Amniotic stem cell (primary cell): ENCODE results near the gene MALRD1.
"Not testable (repeated sequence)": the region's sequence is repeated elsewhere in the genome, so short reads cannot be mapped to it uniquely, and the experiment has no call there.

Experiments used
- DNase-seq: peaks from one replicate; lab custom pipeline; 2025; lab: John Stamatoyannopoulos, UW

Gene MALRD1

DNA sequence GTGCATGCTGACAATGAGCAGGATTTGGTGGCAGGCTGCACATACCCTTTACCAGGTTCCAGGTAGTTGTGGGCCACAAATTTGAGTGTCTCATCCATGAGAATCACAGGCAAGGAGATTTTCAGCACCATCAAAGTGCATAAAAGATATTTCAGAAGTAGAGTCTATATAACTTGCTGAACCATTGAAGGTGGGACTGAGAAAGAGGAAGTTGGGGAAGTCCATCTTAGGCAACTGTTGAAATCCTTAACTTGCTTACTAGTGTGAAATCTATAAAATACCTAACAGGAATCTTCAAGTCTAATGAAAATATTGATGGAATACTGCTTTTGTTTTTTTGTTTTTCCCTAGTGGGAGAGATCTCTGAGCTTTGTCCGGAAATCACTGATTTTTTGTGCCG lies 442.6 kb downstream of the MALRD1 start:
- no peak for DNase-seq

DNA sequence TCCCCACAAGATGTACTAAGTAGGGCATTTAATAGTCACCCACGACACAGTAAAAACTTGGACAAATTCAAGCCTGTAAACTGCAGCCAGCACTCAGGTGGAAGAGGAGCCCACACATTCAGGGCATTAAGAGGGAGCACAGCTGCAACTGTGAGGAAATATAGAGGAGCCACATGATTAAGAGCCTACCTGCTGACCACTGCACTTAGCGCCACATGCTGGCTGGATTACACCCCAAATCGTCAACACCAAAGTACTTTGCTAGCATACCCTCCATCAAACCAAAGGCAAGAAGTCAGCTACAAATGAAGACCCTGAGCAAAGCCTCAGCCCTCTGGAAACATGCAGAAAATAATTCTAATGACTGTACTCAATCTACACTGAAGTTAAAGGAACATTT lies 445.3 kb downstream of the MALRD1 start:
- DNase-seq: no peak

DNA sequence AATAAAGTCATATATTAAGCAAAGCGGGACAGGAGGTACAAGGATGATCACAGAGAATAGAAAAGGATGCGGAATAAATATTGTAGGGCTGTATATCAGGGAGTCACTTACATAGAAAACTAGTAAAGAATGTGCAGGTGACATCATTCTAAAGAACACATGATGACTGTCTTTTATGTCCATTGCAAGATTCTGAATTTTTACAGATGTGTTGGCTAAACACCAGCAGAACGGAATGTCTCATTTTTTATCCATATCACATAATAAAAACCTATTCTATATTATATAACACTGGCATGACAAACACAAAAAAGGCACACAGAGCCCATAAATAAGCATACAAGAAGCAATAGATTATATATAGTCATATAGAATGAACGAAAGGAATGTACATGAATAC lies 448.4 kb downstream of the MALRD1 start:
- no peak for DNase-seq

DNA sequence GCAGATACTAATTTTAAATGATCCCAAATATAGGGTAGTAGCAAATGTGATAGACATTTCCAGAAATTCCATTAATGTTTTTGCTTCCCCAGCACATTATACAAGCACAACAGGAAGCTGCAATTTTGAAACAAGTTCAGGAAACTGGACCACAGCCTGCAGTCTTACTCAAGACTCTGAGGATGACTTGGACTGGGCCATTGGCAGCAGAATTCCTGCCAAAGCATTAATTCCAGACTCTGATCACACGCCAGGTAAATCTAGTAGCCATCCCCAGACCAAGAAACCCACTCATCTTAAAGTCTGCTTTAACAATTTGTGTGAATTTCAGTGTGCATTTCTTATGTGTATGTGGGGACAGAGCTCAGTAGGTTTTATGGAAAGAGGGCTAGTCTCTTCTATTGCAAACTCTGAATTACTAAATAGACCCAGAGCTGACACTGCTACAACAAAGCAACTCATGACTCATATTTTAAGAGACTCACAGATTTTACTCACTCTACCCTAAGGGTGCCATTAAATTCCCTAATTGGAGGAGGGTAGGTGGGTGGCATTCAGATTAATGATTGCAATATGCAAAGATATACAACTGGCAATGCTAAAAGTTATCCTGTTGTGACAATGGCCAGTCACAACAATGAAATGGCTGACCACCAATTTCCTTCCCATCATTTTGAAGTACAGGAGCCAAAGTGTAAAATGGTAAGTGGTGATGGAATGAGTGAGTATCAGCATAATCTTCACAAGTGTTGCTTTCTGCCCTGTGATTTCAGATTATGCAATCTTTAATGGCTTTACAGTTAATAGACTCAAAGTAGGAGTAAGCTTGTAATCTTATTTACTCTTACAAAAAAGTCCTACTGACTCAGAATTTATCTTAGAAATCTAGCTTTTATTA lies 450.0 kb downstream of the MALRD1 start:
- no peak for DNase-seq

DNA sequence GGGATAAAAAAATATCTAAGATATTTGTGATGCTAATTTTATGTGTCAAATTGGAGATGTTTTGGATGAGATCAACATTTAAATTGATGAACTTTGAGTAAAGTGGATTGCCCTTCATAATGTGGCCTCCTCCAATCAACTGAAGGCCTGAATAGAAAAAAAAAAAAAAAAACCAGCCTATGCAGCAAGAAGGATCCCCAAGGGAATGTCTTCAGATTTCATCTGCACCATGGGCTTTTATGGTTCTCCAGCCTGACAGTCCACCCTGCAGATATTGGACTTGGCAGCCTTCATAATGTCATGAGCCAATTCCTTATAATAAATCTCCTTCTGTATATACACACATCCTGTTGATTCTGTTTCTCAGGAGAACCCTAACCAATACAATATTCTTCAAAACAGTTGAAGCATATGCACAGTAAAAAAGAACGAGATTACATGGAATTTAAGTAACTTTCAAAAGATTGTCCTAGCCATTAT lies 450.7 kb downstream of the MALRD1 start:
- no peak for DNase-seq

DNA sequence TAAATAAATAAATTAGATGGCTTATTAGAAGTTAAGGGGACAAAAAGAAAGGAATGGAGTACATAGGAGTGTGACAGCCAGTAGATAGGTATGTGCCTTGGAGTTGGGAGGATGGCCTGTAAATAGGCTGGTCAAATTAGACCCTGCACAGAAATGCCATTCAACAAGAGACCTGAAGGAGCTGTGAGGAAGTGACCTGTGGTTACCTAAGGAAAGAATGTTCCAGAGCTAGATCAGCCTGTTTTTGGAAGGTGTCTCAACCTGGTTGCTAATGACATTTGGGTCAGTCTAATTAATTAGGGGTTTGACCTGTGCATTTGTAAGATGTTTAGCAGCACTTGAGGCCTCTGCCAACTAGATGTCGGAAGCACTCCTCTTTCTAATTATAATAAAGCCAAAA lies 452.4 kb downstream of the MALRD1 start:
- DNase-seq: no peak

DNA sequence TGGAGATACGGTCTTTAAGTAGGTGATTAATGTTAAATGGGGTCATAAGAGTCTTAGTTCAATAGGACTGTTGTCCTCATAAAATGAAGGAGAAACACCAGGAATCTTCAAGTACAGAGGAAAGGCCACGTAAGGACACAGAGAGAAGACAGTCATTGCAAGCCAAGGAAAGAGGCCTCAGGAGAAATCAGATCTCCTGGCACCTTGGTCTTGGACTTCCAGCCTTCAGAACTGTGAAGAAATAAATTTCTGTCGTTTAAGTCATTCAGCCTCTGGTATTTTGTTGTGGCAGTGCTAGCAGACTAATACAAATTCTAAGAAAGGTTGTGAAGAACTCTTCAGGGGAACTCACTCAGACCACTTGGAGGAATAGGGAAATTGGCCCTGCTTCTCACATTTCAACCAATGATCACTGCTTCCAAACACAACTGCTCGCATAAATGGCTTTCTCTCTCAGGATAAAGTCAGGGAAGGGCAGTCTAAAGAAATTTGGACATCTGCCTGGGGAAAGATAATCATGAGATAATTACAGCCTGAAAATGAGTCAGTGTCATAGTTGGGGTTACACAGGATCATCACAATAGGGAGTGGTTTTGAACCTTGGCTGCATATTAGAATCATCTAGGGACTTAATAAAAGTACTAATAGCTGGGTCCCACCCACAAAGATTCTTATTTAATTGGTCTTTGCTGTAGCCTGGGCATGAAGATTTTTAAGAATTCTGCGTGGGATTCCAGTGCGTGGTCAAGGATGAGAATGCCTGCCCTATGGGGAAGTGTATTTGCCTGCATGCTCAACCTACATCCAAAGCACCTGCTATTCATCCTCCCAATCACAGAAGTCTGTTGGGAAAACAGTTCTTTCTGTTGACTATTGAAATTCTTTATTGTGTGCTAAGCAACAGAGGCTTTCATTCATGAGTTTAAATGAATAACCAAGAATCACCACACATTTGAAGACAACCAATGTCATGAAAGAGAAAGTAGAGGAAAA lies 457.0 kb downstream of the MALRD1 start:
- DNase-seq: no peak

DNA sequence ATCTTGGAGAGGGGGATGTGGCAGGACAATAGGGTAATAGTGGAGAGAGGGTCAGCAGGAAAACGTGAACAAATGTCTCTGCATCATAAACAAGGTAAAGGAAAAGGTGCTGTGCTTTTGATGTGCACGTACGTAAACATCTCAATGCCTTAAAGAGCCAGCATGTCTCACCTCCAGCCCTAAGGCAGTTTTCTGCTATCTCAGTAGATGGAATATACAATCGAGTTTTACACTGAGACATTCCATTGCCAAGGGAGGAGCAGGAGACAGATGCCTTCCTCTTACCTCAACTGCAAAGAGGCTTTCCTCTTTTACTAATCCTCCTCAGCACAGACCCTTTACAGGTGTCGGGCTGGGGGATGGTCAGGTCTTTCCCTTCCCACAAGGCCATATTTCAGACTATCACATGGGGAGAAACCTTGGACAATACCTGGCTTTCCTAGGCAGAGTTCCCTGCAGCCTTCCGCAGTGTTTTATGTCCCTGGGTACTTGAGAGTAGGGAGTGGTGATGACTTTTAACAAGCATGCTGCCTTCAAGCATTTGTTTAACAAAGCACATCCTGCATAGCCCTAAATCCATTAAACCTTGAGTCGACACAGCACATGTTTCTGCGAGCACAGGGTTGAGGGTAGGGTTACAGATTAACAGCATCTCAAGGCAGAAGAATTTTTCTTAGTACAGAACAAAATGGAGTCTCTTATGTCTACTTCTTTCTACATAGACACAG lies 461.6 kb downstream of the MALRD1 start:
- DNase-seq: not testable (repeated sequence)

DNA sequence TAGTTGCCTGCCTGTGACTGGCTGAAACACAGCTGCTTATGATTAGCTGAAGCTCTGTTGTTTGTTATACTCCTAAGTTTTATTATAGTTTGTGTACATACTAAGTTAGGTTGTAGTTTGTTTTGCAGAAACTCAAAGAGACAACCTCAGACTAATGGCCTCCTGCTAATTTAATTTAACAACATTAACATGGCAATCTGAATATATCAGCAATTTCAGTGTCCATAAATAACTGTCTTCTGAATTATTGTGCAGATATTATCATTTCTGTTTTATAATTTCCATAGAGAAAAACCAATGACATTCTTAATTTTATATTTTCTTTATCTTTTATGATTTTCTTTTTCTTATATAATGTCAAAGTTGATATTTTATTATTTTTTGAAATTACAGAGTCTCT lies 469.5 kb downstream of the MALRD1 start:
- no peak for DNase-seq

DNA sequence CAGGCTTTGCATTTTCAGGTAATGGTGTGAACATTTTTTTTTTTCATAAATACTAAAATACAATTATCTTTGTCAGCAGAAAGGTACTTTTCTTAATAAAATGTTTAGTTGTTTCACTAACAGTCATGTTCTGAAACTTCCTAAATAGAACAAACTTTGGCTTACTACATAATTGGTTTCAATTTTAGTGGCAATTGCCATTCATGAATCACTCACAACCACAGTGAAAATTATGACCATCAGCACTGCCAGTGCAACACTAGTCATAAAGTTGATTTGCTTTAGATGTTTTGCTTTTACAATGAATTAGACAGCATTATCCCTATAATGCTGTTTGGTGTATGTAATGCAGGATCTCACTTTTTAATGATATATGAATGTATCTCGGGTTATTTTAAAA lies 470.0 kb downstream of the MALRD1 start:
- no peak for DNase-seq

DNA sequence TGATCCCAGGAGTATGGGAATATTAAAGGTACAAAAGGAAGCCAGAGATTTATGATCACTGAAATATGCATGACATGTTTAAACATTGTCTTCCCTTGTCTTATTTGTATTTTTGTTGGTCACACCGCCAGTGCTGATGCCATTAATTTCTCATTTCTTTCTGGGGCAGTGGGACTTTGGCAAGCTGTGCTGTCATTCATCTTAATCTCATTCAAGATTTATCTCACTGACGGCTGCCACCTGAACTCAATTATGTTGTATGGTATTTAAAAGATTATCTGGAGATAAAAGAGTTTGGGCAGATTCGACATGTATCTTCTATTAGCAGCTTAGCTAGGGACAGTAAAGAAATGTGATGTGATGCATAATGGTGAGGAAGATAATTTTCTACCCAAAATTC lies 482.7 kb downstream of the MALRD1 start:
- no peak for DNase-seq

DNA sequence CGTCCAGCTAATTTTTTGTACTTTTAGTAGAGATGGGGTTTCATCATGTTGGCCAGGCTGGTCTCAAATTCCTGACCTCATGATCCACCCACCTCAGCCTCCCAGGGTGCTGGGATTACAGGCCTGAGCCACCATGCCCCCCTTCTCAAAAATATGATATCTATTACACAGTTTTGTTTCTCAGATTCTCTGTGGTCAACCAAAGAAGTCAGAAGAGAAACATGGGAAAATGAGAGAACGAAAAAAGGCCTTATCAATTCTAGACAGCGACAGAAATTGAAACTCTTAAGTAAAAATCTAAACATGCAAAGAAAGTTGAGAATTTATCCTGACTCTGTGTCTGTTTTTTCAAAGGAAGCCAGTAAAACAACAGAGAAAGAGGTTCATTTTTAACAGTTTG lies 483.8 kb downstream of the MALRD1 start:
- no peak for DNase-seq

DNA sequence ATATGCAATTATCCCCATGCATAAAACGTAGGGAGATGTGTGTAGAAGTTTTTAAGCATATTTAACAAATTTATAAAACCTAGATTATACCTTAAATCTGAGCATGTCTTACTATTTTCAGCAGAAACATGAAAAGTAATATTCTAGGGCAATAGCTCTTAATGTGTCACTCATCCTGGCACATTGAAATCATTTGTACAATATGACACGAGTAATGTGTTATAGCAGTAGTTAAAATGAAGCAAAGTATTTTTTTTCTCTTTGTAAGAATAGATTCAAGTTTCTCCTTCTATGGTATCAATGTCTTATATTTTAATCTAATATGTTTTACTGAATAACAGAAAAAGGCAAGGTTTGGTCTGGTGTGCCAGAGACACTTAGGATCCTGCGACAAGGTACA lies 492.7 kb downstream of the MALRD1 start:
- no peak for DNase-seq

DNA sequence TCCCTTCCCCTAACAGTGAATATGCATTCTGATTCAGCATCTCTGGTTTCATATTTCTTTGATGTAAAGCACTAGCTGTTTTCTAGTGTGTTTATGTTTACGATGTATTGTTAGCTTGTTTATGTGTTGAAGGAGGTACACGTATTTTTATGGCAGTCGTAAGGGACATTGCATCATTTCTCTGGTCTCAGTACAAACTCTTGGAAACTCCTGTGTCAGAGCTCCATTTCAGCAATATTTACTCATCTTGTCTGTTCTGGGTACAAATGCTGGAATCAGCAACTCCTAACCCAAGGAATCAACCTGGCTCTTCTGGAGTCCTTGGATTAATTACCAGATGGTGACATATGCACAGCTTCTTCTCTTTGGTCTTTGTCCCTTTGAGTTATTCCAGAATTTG lies 497.6 kb downstream of the MALRD1 start:
- no peak for DNase-seq

DNA sequence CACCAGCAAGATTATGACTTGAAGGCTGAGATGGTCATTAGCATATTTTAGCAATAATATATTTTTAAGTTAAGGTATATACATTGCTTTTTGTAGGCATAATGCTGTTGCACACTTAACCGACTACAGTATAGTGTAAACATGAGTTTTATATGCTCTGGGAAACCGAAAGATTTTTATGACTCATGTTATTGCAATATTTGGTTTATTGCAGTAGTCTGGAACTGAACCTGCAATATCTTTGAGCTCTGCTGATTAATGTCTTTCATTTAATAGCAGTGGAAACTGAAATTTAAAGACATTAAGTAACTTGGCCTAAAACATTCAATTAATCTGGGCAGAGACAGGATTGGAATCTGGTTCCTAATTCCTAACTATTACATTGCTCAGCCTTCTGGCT lies 500.9 kb downstream of the MALRD1 start:
- no peak for DNase-seq

DNA sequence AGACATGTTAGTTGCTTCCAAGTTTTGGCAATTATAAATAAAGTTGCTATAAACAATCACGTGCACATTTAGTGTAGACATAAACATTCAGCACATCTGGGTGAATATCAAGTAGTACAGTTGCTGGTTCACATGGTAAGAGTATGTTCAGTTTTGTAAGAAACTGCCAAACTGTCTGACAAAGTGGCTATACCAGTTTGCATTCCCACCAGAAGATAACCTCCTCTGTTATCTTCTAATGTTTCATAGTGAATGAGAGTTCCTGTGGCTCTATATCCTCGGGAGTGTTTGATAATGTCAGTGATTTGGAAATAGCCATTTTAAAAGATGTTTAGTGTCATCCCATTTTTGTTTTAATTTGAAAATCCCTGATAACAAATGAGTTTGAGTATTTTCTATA lies 508.1 kb downstream of the MALRD1 start:
- no peak for DNase-seq

DNA sequence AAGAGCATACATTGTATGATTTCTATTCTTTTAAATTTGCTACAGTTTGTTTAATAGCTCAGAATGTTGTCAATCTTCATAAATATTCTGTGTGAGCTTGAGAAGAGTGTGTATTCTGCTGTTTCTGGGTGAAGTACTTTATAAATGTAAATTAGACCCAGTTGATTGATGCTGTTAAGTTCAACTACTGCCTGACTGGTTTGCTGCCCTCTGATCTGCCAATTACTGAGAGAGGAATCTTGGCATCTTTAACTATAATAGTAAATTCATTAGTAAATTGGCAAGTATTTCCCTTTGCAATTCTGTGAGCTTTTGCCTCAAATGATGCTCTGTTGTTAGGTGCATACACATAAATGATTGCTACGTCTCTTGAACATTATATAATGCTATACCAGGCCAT lies 512.6 kb downstream of the MALRD1 start:
- DNase-seq: no peak

DNA sequence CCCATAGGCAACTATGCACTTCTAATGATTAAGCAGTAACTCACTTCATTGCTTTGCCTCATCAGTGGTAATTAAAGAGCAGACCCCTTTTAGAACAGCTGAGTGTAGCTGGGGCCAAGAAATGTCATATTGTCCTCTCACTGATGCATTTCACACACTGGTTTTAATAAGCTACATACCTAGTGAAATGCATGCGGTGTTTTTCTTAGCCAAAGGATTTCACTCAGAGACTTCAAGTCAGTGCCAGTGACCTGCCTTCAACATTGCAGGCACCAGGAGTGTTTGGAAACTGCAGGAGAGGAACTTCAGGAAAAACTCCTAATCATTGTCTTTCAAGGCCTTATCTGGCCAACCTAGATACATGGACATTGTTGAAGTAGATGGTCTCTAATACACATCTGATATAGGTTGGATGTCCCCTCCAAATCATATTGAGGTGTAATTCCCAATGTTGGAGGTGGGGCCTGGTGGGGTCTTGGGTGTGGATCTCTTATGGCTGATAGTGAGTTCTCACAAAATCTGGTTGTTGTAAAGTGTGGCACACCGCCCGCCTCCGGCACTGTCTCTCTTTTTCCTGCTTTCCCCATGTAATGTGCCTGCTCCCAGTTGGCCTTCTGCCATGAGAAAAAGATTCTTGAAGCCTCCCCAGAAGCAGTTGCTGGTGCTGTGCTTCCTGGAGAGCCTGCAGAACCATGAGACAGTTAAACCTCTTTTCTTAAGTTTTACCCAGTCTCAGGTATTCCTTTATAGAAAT lies 515.0 kb downstream of the MALRD1 start:
- DNase-seq: no peak

DNA sequence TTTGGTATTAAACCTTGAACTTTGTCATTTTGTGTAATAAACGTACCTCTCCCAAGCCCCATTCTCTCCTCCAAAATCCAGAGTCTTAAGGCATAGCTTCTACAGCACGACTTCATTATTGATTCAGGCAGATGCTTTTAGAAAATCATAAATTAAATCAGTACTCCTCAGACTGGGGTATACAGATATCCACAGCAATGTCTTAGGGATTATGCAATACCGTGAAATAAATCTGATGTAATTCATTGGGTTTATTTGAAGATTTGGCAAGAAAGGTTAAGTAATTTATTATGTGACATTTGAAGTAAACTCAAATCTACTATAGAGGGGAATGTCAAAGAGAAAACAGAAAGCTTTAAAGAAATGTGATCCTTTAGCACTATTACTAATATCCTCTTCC lies 521.5 kb downstream of the MALRD1 start:
- no peak for DNase-seq

DNA sequence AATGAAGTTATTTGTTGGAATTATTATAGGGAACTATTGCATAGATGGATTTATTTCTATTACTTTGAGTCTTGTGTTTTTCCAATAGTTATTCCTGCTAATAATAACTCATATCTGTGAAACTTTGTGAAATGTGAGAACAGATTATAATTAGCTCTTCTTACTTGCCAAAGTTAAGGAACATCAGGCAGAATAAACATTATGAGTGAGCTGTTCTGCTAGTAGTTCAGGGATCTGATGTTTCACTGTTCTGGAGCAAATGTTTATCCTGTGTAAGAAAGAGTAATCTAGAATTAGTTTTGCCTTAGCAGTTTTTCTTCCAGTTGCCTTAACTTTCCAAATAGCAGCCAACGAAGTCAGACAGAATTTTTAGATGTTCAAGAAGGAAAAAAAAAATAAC lies 522.4 kb downstream of the MALRD1 start:
- DNase-seq: no peak

DNA sequence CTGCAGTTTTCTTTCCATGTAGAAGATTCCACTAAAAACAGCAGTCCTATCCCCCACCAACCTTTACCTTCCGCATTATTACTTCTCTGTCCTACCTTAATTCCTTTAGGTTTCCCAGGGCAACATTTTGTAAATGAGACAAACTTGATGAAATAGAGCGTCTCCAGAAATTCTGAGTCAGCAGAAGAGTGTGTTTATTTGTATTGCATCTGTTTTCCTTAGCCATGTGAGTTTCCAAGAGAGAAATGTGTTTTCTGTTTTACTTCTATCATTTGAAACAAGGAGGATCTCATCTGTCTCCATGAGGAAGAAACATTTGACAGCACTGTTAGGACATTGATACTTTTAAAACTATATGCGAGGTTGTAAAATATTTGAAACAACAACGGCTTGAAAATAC lies 523.5 kb downstream of the MALRD1 start:
- DNase-seq: no peak
